NCI-H446 (cell line): Measurements from ENCODE around the gene ITIH5.

Experiments
- DNase-seq, 2 experiments: peaks; one replicate each; lab custom pipeline; 2025; lab: John Stamatoyannopoulos, UW

The ITIH5 gene

GRCh38 chr10:7518693-7519092 lies 148.1 kb downstream of the ITIH5 start:
- no peak for DNase-seq

DNA sequence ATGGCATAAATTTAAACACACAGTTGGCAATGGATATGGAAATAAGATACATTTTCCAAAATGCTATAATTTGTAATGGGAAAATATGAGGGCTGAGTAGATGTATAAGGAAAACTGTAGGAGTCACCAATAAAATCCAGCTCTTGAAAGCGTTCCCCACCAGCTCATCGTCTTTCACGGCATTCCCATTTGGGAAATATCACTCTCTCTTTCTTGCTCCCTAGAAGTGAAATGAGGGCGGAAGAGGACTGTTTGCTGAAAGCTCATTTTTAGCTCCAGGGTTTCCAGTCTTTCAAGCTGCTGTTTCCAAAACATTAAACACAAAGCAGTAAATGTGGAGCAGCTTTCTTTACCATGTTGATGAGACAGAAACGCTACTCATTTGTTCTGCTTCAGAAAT lies 151.3 kb downstream of the ITIH5 start:
- no peak for DNase-seq

DNA sequence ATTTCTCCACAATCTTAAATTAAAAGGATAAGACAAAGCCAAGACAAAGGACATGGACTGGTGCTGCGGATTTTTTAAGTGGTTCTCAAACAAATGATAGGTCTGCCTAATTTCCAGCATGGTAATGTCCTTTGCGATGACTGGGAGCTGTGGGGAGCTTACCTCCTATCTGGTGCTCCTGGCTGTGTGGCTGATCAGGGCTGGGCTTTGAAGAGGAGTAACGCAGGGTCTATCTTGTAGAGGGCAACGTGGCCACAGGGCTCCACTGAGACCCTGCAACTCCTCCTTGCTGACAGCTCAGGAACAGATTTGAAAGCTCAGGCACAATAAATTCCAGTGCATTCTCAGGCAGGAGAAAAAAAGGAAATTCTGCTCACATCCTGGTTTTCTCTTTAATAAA lies 152.8 kb downstream of the ITIH5 start:
- DNase-seq, result no peak

DNA sequence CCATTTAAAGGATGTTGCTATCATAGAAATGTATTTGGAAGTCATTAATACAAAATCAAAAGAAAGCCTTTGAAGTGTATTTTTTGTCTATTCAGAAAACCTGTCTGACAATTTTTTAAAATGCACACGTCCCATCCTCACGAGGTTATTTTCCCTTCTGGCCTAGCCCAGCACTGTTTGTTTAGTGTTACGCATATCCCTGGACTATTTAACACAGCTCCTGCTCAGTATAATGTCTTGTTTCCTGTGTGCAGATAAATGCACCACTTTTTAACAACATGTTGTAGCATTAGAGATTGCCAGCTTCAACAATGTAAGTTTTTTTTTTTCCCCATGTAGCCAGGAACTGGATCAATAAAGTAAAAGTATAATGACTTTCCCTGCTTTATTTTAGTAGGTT lies 153.3 kb downstream of the ITIH5 start:
- no peak for DNase-seq

- no peak for DNase-seq
Observed at GRCh38 chr10:7512487-7512886, 154.3 kb downstream of the ITIH5 start.

DNA sequence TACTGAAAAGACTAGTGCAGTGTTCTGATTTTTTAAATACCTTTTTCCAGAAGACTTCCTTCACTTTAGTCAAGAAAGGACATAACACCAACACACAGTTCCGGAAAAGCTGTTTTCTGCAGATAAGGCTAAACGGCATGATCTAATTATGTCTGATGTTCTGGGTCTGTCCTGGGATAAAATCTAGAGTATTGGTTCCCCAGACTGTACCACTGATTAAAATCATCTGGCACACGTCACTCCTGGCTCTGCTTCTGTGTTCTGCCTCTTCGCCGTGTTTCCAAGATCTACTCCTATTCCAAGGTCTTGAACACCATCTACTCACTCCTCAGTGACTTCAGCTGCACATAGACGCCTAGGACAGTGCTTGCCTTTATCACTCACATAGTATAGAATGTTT lies 155.2 kb downstream of the ITIH5 start:
- DNase-seq, result no peak
